ENCODE data around the gene SRSF8.

Gene SRSF8

DNA sequence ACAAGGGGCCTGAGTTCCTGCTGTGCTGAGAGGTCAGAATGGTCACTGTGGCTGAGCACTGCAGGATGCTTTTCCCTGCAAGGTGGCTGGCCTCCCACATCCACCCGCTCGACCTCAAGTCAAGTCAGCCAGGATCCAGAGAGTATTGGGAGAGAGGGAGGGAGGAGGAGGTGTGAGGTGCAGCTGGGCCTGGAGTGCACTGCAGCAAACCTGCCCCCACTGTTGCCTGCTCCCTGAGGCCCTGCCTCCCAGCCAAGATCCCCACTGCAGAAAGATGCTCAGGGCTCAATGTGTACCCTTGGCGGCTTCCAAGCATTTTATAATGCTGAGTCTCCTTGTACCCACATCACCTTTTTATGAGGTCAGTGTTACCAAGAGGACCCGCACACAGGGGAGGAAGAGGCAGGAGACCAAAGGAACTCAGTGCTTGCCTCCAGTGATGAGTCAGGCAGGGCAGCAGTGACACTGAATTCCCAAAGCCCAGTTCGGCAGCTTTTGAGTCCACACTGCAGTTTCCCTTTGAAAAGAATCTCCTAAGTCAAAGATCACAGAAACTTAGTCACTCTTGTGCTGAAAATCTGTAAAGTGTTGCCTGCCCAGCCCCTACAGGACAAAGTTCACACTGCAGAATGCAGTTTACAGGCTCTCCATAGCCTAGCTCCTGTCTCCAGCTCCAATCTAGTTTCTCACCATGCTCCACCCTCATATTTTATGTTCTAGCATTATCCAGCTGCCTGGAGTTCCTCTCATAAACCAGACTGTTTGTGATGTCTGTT is 26.0 kb downstream of the SRSF8 start:
- no peaks in the 10 kb centered on the region for H3K9me3 ChIP-seq (ENCODE audit: control insufficient read depth in 2 of 2, low read length in 2 of 2)
- no peaks in the 10 kb centered on the region for H3K27me3 ChIP-seq (ENCODE audit: control insufficient read depth in 2 of 2, insufficient read depth in 2 of 2, low read length in 2 of 2)
- H3K9ac ChIP-seq (ENCODE audit: low read depth in 1 of 2, low read length in 2 of 2): peak overlapping the region in 1 of 2 donors; percentile 94
- peak overlapping the region; percentile 77 to 96 for H3K27ac ChIP-seq (ENCODE audit: low read depth in 2 of 2, low read length in 2 of 2)
- peaks cover 0 to 4% of the 10 kb centered on the region in 2 donors for H3K36me3 ChIP-seq (ENCODE audit: control insufficient read depth in 2 of 2, insufficient read depth in 2 of 2, low read length in 2 of 2)
- peaks cover 34 to 49% of the 10 kb centered on the region in 2 donors for H3K4me1 ChIP-seq (ENCODE audit: control insufficient read depth in 2 of 2, insufficient read depth in 2 of 2, low read length in 2 of 2)
- peak overlapping the region; percentile 13 to 53 for H3K4me3 ChIP-seq (ENCODE audit: low read length in 2 of 2)

GRCh38 chr11:95093548-95093947 is 26.8 kb downstream of the SRSF8 start:
- Histone ChIP-seq H3K27me3 (ENCODE audit: control insufficient read depth in 2 of 2, insufficient read depth in 2 of 2, low read length in 2 of 2) (no peaks in the 10 kb centered on the region), H3K4me3 (ENCODE audit: low read length in 2 of 2) (peak overlapping the region in 1 of 2 donors; percentile 17), H3K4me1 (ENCODE audit: control insufficient read depth in 2 of 2, insufficient read depth in 2 of 2, low read length in 2 of 2) (peaks cover 37 to 57% of the 10 kb centered on the region in 2 donors), H3K27ac (ENCODE audit: low read depth in 2 of 2, low read length in 2 of 2) (peak overlapping the region; percentile 77 to 96), H3K36me3 (ENCODE audit: control insufficient read depth in 2 of 2, insufficient read depth in 2 of 2, low read length in 2 of 2) (peaks cover 0 to 4% of the 10 kb centered on the region in 2 donors), H3K9ac (ENCODE audit: low read depth in 1 of 2, low read length in 2 of 2) (peak overlapping the region in 1 of 2 donors; percentile 39), H3K9me3 (ENCODE audit: control insufficient read depth in 2 of 2, low read length in 2 of 2) (no peaks in the 10 kb centered on the region)

DNA sequence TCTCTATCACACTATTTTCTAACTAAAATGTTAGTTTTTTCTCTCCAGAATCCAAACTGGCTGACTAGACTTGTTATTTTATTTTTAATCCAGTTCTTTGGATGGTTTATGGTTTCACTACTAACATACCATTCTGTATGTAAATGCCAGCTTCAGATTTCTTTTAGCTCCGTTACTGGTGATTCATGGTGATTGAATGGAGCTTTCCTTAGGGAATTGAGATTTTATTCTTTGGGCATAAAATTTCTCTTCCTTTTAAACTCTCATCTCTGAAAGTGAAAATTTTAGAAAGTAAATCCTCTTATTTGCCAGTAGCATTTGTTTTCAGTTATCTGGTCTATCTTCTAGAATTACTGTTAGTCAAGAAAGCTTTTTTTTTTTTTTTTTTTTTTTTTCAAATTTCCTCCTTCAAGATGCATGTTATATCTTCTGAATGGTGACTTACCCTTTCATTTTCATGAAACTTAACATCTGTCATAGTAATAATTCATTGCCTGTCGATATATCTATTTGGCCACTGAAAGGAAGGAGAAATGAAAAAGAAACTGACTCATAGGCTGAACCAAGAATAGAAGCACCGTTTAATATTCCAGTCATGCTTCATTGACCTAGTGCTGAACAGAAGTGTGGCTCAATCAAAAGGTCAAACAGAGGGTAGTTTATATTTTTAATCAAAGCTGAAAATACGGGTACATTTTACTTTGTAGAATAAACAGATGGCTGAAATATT is 29.3 kb downstream of the SRSF8 start:
- no peak overlapping the region for H3K27ac ChIP-seq (ENCODE audit: low read depth in 2 of 2, low read length in 2 of 2)
- H3K4me3 ChIP-seq (ENCODE audit: low read length in 2 of 2): no peak overlapping the region
- H3K4me1 ChIP-seq (ENCODE audit: control insufficient read depth in 2 of 2, insufficient read depth in 2 of 2, low read length in 2 of 2): peaks cover 39 to 65% of the 10 kb centered on the region in 2 donors
- H3K9me3 ChIP-seq (ENCODE audit: control insufficient read depth in 2 of 2, low read length in 2 of 2): no peaks in the 10 kb centered on the region
- no peaks in the 10 kb centered on the region for H3K27me3 ChIP-seq (ENCODE audit: control insufficient read depth in 2 of 2, insufficient read depth in 2 of 2, low read length in 2 of 2)
- H3K9ac ChIP-seq (ENCODE audit: low read depth in 1 of 2, low read length in 2 of 2): no peak overlapping the region
- H3K36me3 ChIP-seq (ENCODE audit: control insufficient read depth in 2 of 2, insufficient read depth in 2 of 2, low read length in 2 of 2): peaks cover 0 to 4% of the 10 kb centered on the region in 2 donors

DNA sequence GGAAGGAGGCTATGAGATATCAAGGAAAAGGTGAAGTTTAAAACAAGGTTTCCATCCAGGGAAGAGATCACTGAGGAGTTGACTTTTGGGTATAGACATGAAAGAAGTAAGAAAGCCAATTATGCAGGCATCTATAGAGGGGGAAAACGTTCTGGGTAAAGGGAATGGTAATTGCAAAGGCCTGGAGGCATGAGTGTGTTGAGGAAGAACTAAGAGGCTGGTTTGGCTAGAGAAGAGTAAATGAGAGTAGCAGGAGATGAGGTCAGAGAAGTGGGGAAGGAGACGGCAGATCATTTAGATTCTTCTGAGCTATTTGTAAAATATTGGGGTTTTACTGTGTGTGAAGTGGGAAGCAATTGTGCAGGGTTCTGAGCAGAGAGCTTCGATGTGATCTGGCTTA is 30.5 kb downstream of the SRSF8 start:
- H3K36me3 ChIP-seq (ENCODE audit: control insufficient read depth in 2 of 2, insufficient read depth in 2 of 2, low read length in 2 of 2): peaks cover 0 to 4% of the 10 kb centered on the region in 2 donors
- no peaks in the 10 kb centered on the region for H3K9me3 ChIP-seq (ENCODE audit: control insufficient read depth in 2 of 2, low read length in 2 of 2)
- H3K27ac ChIP-seq (ENCODE audit: low read depth in 2 of 2, low read length in 2 of 2): no peak overlapping the region
- no peak overlapping the region for H3K9ac ChIP-seq (ENCODE audit: low read depth in 1 of 2, low read length in 2 of 2)
- peaks cover 34 to 55% of the 10 kb centered on the region in 2 donors for H3K4me1 ChIP-seq (ENCODE audit: control insufficient read depth in 2 of 2, insufficient read depth in 2 of 2, low read length in 2 of 2)
- H3K27me3 ChIP-seq (ENCODE audit: control insufficient read depth in 2 of 2, insufficient read depth in 2 of 2, low read length in 2 of 2): no peaks in the 10 kb centered on the region
- H3K4me3 ChIP-seq (ENCODE audit: low read length in 2 of 2): no peak overlapping the region

GRCh38 chr11:95098826-95099225 is 32.1 kb downstream of the SRSF8 start:
- Histone ChIP-seq H3K27ac (ENCODE audit: low read depth in 2 of 2, low read length in 2 of 2) (peak overlapping the region; percentile 69 to 78), H3K4me1 (ENCODE audit: control insufficient read depth in 2 of 2, insufficient read depth in 2 of 2, low read length in 2 of 2) (peaks cover 24 to 41% of the 10 kb centered on the region in 2 donors), H3K9ac (ENCODE audit: low read depth in 1 of 2, low read length in 2 of 2) (peak overlapping the region in 1 of 2 donors; percentile 11)

GRCh38 chr11:95100191-95100648 is 33.5 kb downstream of the SRSF8 start:
- H3K4me1 ChIP-seq (ENCODE audit: control insufficient read depth in 2 of 2, insufficient read depth in 2 of 2, low read length in 2 of 2): peaks cover 24 to 34% of the 10 kb centered on the region in 2 donors

More at GRCh38 chr11:95098826-95099225, 32.1 kb downstream of the SRSF8 start:
- Histone ChIP-seq H3K36me3 (ENCODE audit: control insufficient read depth in 2 of 2, insufficient read depth in 2 of 2, low read length in 2 of 2) (peaks cover 0 to 4% of the 10 kb centered on the region in 2 donors), H3K4me3 (ENCODE audit: low read length in 2 of 2) (peak overlapping the region in 1 of 2 donors; percentile 29), H3K9me3 (ENCODE audit: control insufficient read depth in 2 of 2, low read length in 2 of 2) (no peaks in the 10 kb centered on the region), H3K27me3 (ENCODE audit: control insufficient read depth in 2 of 2, insufficient read depth in 2 of 2, low read length in 2 of 2) (no peaks in the 10 kb centered on the region)

DNA sequence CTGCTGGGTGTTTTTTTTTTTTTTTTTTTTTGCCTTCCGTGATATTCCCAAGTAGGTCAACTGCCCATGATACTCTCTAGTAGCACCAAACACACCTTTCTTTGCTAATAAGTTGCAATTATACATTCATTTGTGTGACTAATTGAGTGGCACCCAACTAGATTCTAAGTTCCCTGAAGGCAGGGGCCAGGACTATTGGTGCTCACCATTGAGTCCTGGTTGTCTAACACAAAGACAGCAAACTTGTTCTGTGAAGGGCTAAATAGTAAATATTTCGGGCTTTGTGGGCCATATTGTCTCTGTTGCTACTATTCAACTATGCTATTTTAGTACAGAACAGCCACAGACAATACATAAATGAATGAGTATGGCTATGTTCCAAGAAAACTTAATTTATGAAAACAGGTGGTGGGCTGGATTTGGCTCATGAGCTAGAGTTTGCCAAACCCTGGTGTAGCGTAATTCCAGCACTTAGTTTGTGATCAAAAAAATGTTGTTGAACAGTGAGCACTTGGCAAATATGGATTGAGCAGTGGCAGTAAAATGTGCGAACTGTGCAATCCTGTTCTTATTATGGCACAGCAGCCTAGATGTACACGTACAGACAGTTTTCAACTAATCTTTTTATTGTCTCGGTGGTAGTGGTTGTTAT is 34.3 kb downstream of the SRSF8 start:
- Histone ChIP-seq H3K27me3 (ENCODE audit: control insufficient read depth in 2 of 2, insufficient read depth in 2 of 2, low read length in 2 of 2) (no peaks in the 10 kb centered on the region), H3K27ac (ENCODE audit: low read depth in 2 of 2, low read length in 2 of 2) (no peak overlapping the region), H3K36me3 (ENCODE audit: control insufficient read depth in 2 of 2, insufficient read depth in 2 of 2, low read length in 2 of 2) (no peaks in the 10 kb centered on the region), H3K4me1 (ENCODE audit: control insufficient read depth in 2 of 2, insufficient read depth in 2 of 2, low read length in 2 of 2) (peaks cover 24 to 34% of the 10 kb centered on the region in 2 donors), H3K4me3 (ENCODE audit: low read length in 2 of 2) (no peak overlapping the region), H3K9me3 (ENCODE audit: control insufficient read depth in 2 of 2, low read length in 2 of 2) (no peaks in the 10 kb centered on the region), H3K9ac (ENCODE audit: low read depth in 1 of 2, low read length in 2 of 2) (no peak overlapping the region)

More at GRCh38 chr11:95100191-95100648, 33.5 kb downstream of the SRSF8 start:
- Histone ChIP-seq H3K9me3 (ENCODE audit: control insufficient read depth in 2 of 2, low read length in 2 of 2) (no peaks in the 10 kb centered on the region), H3K27ac (ENCODE audit: low read depth in 2 of 2, low read length in 2 of 2) (peak overlapping the region in 1 of 2 donors; percentile 69), H3K27me3 (ENCODE audit: control insufficient read depth in 2 of 2, insufficient read depth in 2 of 2, low read length in 2 of 2) (no peaks in the 10 kb centered on the region), H3K4me3 (ENCODE audit: low read length in 2 of 2) (no peak overlapping the region), H3K9ac (ENCODE audit: low read depth in 1 of 2, low read length in 2 of 2) (no peak overlapping the region), H3K36me3 (ENCODE audit: control insufficient read depth in 2 of 2, insufficient read depth in 2 of 2, low read length in 2 of 2) (no peaks in the 10 kb centered on the region)

- Histone ChIP-seq H3K4me3 (ENCODE audit: low read length in 2 of 2) (no peak overlapping the region), H3K27ac (ENCODE audit: low read depth in 2 of 2, low read length in 2 of 2) (no peak overlapping the region), H3K27me3 (ENCODE audit: control insufficient read depth in 2 of 2, insufficient read depth in 2 of 2, low read length in 2 of 2) (no peaks in the 10 kb centered on the region), H3K4me1 (ENCODE audit: control insufficient read depth in 2 of 2, insufficient read depth in 2 of 2, low read length in 2 of 2) (peaks cover 24 to 34% of the 10 kb centered on the region in 2 donors), H3K36me3 (ENCODE audit: control insufficient read depth in 2 of 2, insufficient read depth in 2 of 2, low read length in 2 of 2) (no peaks in the 10 kb centered on the region), H3K9me3 (ENCODE audit: control insufficient read depth in 2 of 2, low read length in 2 of 2) (no peaks in the 10 kb centered on the region), H3K9ac (ENCODE audit: low read depth in 1 of 2, low read length in 2 of 2) (no peak overlapping the region)
Observed at GRCh38 chr11:95101935-95102334, 35.2 kb downstream of the SRSF8 start.

DNA sequence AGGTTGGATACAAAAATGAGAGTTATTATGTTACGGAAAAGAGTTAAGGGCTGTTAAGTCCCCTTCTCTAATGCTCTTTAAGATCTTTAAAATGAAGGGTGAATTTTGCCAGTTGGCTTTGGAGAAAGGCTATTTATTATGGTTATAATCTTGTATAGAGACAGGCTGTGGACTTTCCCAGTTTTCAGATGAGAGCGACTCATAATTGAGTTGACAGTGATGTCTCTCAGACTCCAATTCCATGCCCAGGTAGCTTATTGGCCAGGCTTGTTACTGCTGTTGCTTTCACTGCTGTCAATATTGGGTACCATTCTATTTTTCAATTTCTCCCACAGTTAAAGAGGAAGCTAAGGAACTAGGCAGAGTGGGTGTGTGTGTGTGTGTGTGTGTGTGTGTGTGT is 36.0 kb downstream of the SRSF8 start:
- no peaks in the 10 kb centered on the region for H3K27me3 ChIP-seq (ENCODE audit: control insufficient read depth in 2 of 2, insufficient read depth in 2 of 2, low read length in 2 of 2)
- no peak overlapping the region for H3K9ac ChIP-seq (ENCODE audit: low read depth in 1 of 2, low read length in 2 of 2)
- H3K27ac ChIP-seq (ENCODE audit: low read depth in 2 of 2, low read length in 2 of 2): no peak overlapping the region
- H3K9me3 ChIP-seq (ENCODE audit: control insufficient read depth in 2 of 2, low read length in 2 of 2): no peaks in the 10 kb centered on the region
- H3K4me3 ChIP-seq (ENCODE audit: low read length in 2 of 2): no peak overlapping the region
- peaks cover 19 to 28% of the 10 kb centered on the region in 2 donors for H3K4me1 ChIP-seq (ENCODE audit: control insufficient read depth in 2 of 2, insufficient read depth in 2 of 2, low read length in 2 of 2)
- H3K36me3 ChIP-seq (ENCODE audit: control insufficient read depth in 2 of 2, insufficient read depth in 2 of 2, low read length in 2 of 2): no peaks in the 10 kb centered on the region
